Adrenal gland (tissue), 12 donors: ENCODE data around the gene THADA. TPM values are rescaled to one million over a fixed set of nuclear protein-coding genes. Genes with fewer than 3 reads are reported as not detected.

ENCODE experiments used
- DNase-seq, 7 donors: peaks; one replicate each; pipeline ENCODE4 v3.0.0-alpha.2; 2019 to 2020
- H3K27ac ChIP-seq, 5 donors: fragments of 200-600 bp; sonication (generic) in 4 of 5; 1 replicate in 3 of 5; 2 replicates in 2 of 5; pipeline versions ENCODE4 v1.5.1 to v1.8.0; 2016 to 2020; ENCODE audit warnings: mild to moderate bottlenecking in 1 of 5
- H3K27me3 ChIP-seq: fragments of 200-600 bp; 2 replicates; pipeline ENCODE4 v1.8.0; 2021
- H3K36me3 ChIP-seq, 2 donors: fragments of 200-600 bp; replicated peaks in 1 of 2; 1 replicate in 1 of 2; 2 replicates in 1 of 2; pipeline versions ENCODE4 v1.5.1 to v1.8.0; 2018 to 2022
- H3K4me1 ChIP-seq, 2 donors: fragments of 200-600 bp; replicated peaks in 1 of 2; 1 replicate in 1 of 2; 2 replicates in 1 of 2; pipeline versions ENCODE4 v1.5.1 to v1.8.0; 2018 to 2021
- H3K4me3 ChIP-seq, 4 donors: fragments of 200-600 bp; sonication (generic) in 3 of 4; one replicate each; pipeline ENCODE4 v1.5.1; 2016 to 2018
- H3K9me3 ChIP-seq, 3 donors: fragments of 200-600 bp; sonication (generic) in 1 of 3; replicated peaks in 1 of 3; 1 replicate in 2 of 3; 2 replicates in 1 of 3; pipeline versions ENCODE4 v1.5.1 to v1.8.0; 2016 to 2021
- POLR2A ChIP-seq, 2 donors: fragments of 450-650 bp; IDR thresholded peaks; one replicate each; pipeline ENCODE4 v1.6.1; 2017; ENCODE audit warnings: antibody characterized with exemption in 2 of 2, mild to moderate bottlenecking in 2 of 2, moderate library complexity in 1 of 2
- WGBS, 4 donors: extraction: QIAGEN DNeasy Blood & Tissue Kit in 2 of 4; methylation state at CpG; one replicate each; pipeline versions ENCODE4 v1.1.5 to v1.1.7; 2013 to 2017; 5-methylcytosine and 5-hydroxymethylcytosine counted together
- intact Hi-C, 2 donors: fragments of 100-400 bp; cut with DNase I; formaldehyde crosslinking; loops; one replicate each; pipeline versions ENCODE4 v1.14.1 to v1.15.0; 2022 to 2023
- polyA plus RNA-seq, 3 donors: library from polyadenylated mRNA; stranded (reverse); fragments of 200-250 nt in 2 of 3; fragments of 350-450 nt in 1 of 3; fragmentation: Illumina TruSeq in 1 of 3; extraction: RNeasy Lipid Tissue Mini Kit (QIAGEN cat#74804) in 1 of 3; gene quantifications; one replicate each; pipeline ENCODE4 v1.2.3, GENCODE V29; 2013 to 2014
- total RNA-seq, 9 donors: library from RNA; depleted of rRNA in 4 of 9; stranded (reverse); fragments of >200 nt in 4 of 9; fragments of 120-200 nt in 1 of 9; fragmentation: NEBNext Ultra II Directional in 1 of 9; extraction: Animal tissue kit (Norgen Biotek cat#: 25700) in 1 of 9; gene quantifications; one replicate each; pipeline versions ENCODE4 v1.1.0 to v1.2.4, GENCODE V29; 2013 to 2023
- TF ChIP-seq, protein P1 (sequence below), 6 experiments: fragments of 450-650 bp in 4 of 6; fragments of 200-600 bp in 2 of 6; sonication (generic) in 1 of 6; IDR thresholded peaks; 1 replicate in 5 of 6; 2 replicates in 1 of 6; pipeline versions ENCODE4 v1.5.1 to v1.8.0; 2016 to 2021; ENCODE audit warnings: antibody characterized with exemption in 6 of 6, mild to moderate bottlenecking in 2 of 6, moderate library complexity in 1 of 6
- donor health status: healthy with polysubstance abuse.
- donor health status: Bipolar disorder and iron deficiency.
- donor health status: DM: yes; HTN: yes; CAD: no.
- donor health status: DM: no; HTN: no; CAD: no.
- donor health status: DM: no; HTN: no; CAD: no.
- donor health status: DM: yes; HTN: yes; CAD: no.

The THADA gene
- total and polyA plus RNA-seq, 12 donors = 14.1 to 38.4 (median 25.4) TPM

DNA sequence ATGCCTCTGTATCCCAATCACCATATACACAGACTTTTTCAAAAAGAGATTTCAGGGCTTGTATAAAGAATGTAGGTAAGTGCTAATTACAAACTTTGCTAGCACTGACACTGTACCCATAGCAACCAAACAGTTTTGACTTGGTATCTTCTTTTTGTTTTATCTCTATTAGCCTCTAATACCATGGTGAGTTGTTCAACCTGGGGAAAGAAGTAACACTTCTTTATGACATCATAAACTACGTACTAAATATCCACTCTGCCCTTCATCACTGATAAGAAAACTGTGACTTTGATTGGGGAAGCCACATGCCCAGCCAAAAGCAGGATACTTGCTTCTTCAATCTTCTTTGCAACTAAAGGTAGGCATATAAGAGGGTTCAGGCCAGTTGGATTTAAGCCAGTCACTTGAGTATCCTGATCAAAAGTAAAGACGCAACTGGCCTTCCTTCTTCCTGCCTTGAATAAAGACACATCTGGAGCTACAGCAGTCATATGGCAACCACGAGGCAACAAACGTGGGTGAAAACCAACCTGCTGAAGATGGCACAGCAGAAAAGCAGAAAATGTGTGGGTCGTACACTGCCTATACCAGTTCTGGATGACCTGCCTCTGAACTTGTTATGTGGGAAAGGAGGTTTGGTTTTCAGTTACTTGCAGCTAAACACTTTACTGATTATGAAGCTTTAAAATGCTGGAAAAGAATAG lies 16.4 kb downstream of the THADA start:
- Histone ChIP-seq H3K4me1 (peaks cover 0 to 4% of the 10 kb centered on the region in 2 donors), H3K27ac (no peak overlapping the region), H3K9me3 (no peaks in the 10 kb centered on the region), H3K4me3 (no peak overlapping the region), H3K36me3 (peaks cover 0 to 61% of the 10 kb centered on the region in 2 donors), H3K27me3 (no peaks in the 10 kb centered on the region)
- DNase-seq = no peak
- TF ChIP-seq POLR2A (IDR thresholded peaks at IDR 0.05) = no peak
- TF ChIP-seq, protein P1, sequence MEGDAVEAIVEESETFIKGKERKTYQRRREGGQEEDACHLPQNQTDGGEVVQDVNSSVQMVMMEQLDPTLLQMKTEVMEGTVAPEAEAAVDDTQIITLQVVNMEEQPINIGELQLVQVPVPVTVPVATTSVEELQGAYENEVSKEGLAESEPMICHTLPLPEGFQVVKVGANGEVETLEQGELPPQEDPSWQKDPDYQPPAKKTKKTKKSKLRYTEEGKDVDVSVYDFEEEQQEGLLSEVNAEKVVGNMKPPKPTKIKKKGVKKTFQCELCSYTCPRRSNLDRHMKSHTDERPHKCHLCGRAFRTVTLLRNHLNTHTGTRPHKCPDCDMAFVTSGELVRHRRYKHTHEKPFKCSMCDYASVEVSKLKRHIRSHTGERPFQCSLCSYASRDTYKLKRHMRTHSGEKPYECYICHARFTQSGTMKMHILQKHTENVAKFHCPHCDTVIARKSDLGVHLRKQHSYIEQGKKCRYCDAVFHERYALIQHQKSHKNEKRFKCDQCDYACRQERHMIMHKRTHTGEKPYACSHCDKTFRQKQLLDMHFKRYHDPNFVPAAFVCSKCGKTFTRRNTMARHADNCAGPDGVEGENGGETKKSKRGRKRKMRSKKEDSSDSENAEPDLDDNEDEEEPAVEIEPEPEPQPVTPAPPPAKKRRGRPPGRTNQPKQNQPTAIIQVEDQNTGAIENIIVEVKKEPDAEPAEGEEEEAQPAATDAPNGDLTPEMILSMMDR (IDR thresholded peaks at IDR 0.05) = no peak
- intact Hi-C loops = no loop called here
- WGBS, 4 donors = 87 to 92% (median 90%) methylated on average over 5 of the region's 5 CpGs

DNA sequence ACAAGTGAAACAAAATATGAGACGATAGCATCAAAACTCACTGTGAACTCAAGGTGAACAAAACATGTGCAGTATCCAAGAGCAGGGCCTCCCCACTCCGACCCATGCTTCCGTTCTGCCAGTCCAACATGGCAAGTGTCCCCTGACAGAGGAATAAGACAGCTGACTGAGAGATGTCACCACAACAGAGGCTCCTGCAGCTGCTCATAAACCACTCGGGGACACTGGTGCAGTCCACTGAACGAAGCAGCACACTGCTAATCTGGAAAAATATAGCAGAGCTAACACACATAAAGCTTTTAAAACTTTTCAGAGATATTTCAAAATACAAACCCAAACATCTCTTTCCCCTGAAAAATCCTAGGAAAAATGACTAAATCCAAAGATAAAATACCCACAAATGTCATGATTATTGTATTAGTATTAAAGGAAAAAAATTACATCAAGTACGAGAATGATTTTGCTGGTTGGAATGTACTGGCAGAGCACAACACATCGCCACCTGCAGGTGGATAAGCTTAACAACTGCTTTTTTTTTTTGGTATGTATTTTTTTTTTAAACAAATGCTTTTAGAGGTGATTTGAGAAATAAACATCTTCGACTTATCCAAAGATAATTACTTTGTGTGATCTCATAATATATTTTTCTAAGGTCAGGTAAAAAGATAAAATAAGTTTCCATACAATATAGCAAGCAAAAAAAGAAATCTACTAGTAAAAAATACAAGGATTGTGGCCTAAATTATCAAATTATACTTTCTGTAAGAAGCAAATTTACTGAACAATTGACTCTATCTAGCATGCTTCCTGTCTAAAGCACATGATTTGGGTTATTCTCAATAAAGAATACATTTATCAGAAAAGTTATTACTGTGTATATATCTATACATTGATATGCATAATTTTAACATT lies 18.6 kb downstream of the THADA start:
- intact Hi-C loops = no loop called here
- peaks cover 0 to 4% of the 10 kb centered on the region in 2 donors for H3K4me1 ChIP-seq
- peaks cover 0 to 69% of the 10 kb centered on the region in 2 donors for H3K36me3 ChIP-seq
- TF ChIP-seq POLR2A (IDR thresholded peaks at IDR 0.05) = no peak
- TF ChIP-seq, protein P1 (IDR thresholded peaks at IDR 0.05) = peak; percentile 52 to 83 (median 68)
- H3K4me3 ChIP-seq = no peak overlapping the region
- no peaks in the 10 kb centered on the region for H3K9me3 ChIP-seq
- H3K27ac ChIP-seq = peak overlapping the region in 2 of 5 donors; percentile 18 to 43
- WGBS, 4 donors = 41 to 48% (median 45%) methylated on average over 8 of the region's 8 CpGs
- peak in 4 of 7 donors; percentile 32 to 57 (median 49) for DNase-seq
- no peaks in the 10 kb centered on the region for H3K27me3 ChIP-seq

DNA sequence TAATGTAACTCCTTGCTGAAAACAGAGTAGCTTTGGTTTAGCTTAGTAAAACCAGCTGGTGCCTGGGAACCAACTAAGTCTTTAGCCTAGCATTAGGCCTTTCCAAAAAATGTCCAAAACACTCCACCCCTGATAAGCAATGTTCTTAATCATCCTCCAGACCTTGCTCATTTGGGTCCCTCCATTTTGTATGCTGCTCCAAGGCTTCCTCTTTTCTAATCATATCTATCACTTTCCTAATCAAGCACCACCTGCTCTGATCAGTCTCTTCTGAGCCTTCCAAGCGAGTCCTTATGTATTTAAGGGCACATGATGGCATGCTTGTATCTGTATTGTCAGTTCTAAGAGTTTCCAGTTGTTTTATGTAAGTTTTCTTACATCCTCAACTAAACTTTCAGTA lies 23.6 kb downstream of the THADA start:
- peaks cover 0 to 4% of the 10 kb centered on the region in 2 donors for H3K4me1 ChIP-seq
- peaks cover 0 to 66% of the 10 kb centered on the region in 2 donors for H3K36me3 ChIP-seq
- H3K9me3 ChIP-seq = no peaks in the 10 kb centered on the region
- no peaks in the 10 kb centered on the region for H3K27me3 ChIP-seq
- intact Hi-C loops = no loop called here
- H3K27ac ChIP-seq = no peak overlapping the region
- DNase-seq = no peak
- TF ChIP-seq, protein P1 (IDR thresholded peaks at IDR 0.05) = no peak
- TF ChIP-seq POLR2A (IDR thresholded peaks at IDR 0.05) = no peak
- no peak overlapping the region for H3K4me3 ChIP-seq
- WGBS, 4 donors = 95 to 100% (median 99%) methylated on average over 1 of the region's 1 CpG

DNA sequence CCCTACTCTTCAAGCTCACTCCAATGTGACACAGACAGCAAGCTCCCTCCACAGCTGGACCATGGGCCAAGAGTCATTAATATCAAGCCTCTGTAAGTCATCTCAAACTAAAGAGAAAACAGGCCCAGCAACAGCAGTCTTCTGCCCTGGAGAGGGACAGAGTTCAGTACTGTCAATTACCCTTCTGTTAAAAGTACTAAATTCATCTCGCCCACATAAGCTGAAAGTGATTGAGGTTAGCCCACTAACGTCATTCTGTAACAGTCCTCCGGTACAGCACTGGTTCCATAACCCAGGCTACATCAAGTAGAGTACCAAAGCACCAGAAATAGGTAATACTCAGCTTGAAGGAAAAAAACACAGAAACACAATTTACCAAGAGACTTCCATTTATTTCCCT lies 25.9 kb downstream of the THADA start:
- H3K9me3 ChIP-seq = no peaks in the 10 kb centered on the region
- no peak for DNase-seq
- peaks cover 0 to 52% of the 10 kb centered on the region in 2 donors for H3K36me3 ChIP-seq
- H3K27me3 ChIP-seq = no peaks in the 10 kb centered on the region
- intact Hi-C loops = no loop called here
- no peak overlapping the region for H3K27ac ChIP-seq
- no peaks in the 10 kb centered on the region for H3K4me1 ChIP-seq
- 79 to 91% (median 86%) methylated on average over 3 of the region's 3 CpGs for WGBS, 4 donors
- no peak overlapping the region for H3K4me3 ChIP-seq
- TF ChIP-seq, protein P1 (IDR thresholded peaks at IDR 0.05) = no peak
- TF ChIP-seq POLR2A (IDR thresholded peaks at IDR 0.05) = no peak
